Thymus (tissue), 11 donors: ENCODE results near the gene IRAG1. TPM values are rescaled to one million over a fixed set of nuclear protein-coding genes. Genes with fewer than 3 reads are reported as not detected.
"Not testable (repeated sequence)": the region's sequence is repeated elsewhere in the genome, so short reads cannot be mapped to it uniquely, and the experiment has no call there.

Experiments
- DNase-seq, 9 donors: peaks; one replicate each; pipeline ENCODE4 v3.0.0-alpha.2; 2013; ENCODE audit warnings: low spot score in 9 of 9, low read depth in 6 of 9, missing footprints in 1 of 9
- H3K27ac ChIP-seq, 2 donors: one replicate each; pipeline ENCODE4 v1.5.1; 2013; ENCODE audit warnings: control low read depth in 1 of 2, low read depth in 1 of 2, low read length in 1 of 2, mild to moderate bottlenecking in 1 of 2, moderate library complexity in 1 of 2
- H3K27me3 ChIP-seq, 2 donors: one replicate each; pipeline ENCODE4 v1.5.1; 2013; ENCODE audit warnings: low read length in 1 of 2; ENCODE audit not compliant: control insufficient read depth in 2 of 2, insufficient read depth in 1 of 2
- H3K36me3 ChIP-seq, 2 donors: one replicate each; pipeline ENCODE4 v1.5.1; 2013; ENCODE audit warnings: low read length in 1 of 2, mild to moderate bottlenecking in 1 of 2, moderate library complexity in 1 of 2; ENCODE audit not compliant: control insufficient read depth in 2 of 2, insufficient read depth in 2 of 2
- H3K4me1 ChIP-seq, 2 donors: one replicate each; pipeline ENCODE4 v1.5.1; 2013; ENCODE audit warnings: low read length in 2 of 2; ENCODE audit not compliant: control insufficient read depth in 2 of 2, insufficient read depth in 2 of 2
- H3K4me3 ChIP-seq, 2 donors: one replicate each; pipeline ENCODE4 v1.5.1; 2013; ENCODE audit warnings: low read length in 2 of 2, control low read depth in 1 of 2, mild to moderate bottlenecking in 1 of 2
- H3K9me3 ChIP-seq, 2 donors: one replicate each; pipeline ENCODE4 v1.5.1; 2013; ENCODE audit warnings: low read length in 1 of 2, mild to moderate bottlenecking in 1 of 2; ENCODE audit not compliant: control insufficient read depth in 2 of 2, insufficient read depth in 1 of 2
- WGBS: extraction: QIAGEN DNeasy Blood & Tissue Kit; methylation state at CpG from one replicate; pipeline ENCODE4 v1.1.7; 2013; 5-methylcytosine and 5-hydroxymethylcytosine counted together
- polyA plus RNA-seq: library from polyadenylated mRNA; stranded (reverse); fragments of 200-250 nt; gene quantifications from one replicate; pipeline ENCODE4 v1.2.3, GENCODE V29; 2013
- total RNA-seq: library from RNA; stranded (reverse); fragments of 120-200 nt; gene quantifications from one replicate; pipeline ENCODE4 v1.2.4, GENCODE V29; 2013
- donor health status: healthy.

IRAG1 gene
- total and polyA plus RNA-seq, 2 donors = 1.7 to 3.1 TPM

DNA sequence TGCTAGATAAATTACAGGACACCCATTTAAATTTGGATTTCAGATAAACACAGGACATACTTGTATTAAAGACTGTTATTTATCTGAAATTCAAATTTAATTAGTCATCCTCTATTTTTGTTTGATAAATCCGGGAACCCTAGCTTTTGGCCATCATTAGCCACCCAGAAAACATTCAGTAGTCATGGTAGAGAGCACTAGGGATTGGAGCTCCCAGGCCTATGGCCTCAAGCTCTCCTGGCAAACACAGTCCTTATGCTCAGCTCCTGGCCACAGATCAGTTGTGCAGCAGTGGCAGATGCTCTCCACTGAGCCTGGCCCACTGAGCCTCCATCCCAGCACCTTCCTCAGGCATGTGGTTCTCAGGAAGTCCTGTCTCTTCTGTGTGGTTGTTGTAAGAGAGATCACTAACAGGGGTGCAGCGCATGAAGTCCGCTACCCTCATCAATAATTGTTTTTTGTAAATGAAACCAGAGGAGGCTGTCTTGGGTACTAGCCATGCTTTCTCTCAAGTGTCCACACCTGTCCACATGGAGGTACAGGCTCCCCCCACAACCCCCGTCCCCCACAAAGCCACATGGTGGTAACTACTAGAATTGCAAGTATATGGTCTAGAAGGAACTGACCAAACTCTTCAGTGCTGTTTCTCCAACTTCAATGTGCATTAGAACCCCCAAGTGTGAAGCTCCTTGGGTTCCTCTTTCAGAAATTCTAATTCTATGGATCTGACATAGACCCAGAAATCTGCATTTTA is 1.1 kb upstream of the IRAG1 start:
- Histone ChIP-seq H3K27me3 (no peaks in the 10 kb centered on the region), H3K4me3 (no peak overlapping the region), H3K36me3 (no peaks in the 10 kb centered on the region), H3K27ac (no peak overlapping the region), H3K4me1 (peaks cover 3 to 33% of the 10 kb centered on the region in 2 donors), H3K9me3 (peaks cover 0 to 3% of the 10 kb centered on the region in 2 donors)
- DNase-seq = no peak
- WGBS = 96% methylated on average over 4 of the region's 4 CpGs

DNA sequence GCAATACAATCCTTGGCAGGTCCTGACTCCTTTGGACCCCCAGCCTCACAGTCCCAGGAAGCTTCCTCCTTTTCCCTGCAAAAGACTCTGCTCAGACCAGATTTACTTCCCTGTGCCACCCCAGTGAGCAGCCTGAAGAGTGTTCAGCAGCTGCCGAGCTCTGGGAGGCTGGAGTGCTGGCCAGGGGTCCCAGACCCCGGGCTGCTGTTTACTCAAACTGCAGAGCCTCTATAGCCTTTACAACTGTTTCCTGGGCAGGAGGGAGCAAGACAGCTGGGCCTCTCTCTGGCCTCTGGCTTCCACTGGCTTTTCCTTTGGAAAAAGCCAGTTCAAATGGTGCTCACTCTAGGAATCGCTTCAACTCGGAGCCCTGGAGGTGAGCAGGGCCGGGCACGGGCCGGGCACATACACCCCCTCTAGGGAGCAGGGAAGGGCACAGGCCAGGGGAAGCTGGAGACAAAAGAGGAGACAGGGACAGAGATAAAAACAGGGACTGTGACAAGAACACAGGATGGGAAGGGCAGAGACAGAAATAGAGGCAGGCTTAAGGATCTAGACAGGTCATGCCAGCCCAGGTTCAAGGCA is 932 bp downstream of the IRAG1 start:
- H3K27me3 ChIP-seq = no peaks in the 10 kb centered on the region
- no peaks in the 10 kb centered on the region for H3K9me3 ChIP-seq
- DNase-seq = no peak
- no peak overlapping the region for H3K27ac ChIP-seq
- peaks cover 3 to 33% of the 10 kb centered on the region in 2 donors for H3K4me1 ChIP-seq
- no peak overlapping the region for H3K4me3 ChIP-seq
- H3K36me3 ChIP-seq = no peaks in the 10 kb centered on the region
- 78% methylated on average over 7 of the region's 7 CpGs for WGBS

GRCh38 chr11:10688401-10688800 is 5.2 kb downstream of the IRAG1 start:
- no peaks in the 10 kb centered on the region for H3K27me3 ChIP-seq
- H3K4me1 ChIP-seq = peaks cover 3 to 12% of the 10 kb centered on the region in 2 donors
- H3K27ac ChIP-seq = no peak overlapping the region
- no peak overlapping the region for H3K4me3 ChIP-seq
- no peaks in the 10 kb centered on the region for H3K9me3 ChIP-seq
- no peaks in the 10 kb centered on the region for H3K36me3 ChIP-seq
- WGBS = 100% methylated on average over 2 of the region's 2 CpGs
- no peak for DNase-seq

GRCh38 chr11:10686311-10686710 is 7.2 kb downstream of the IRAG1 start:
- WGBS = 43% methylated on average over 1 of the region's 1 CpG
- Histone ChIP-seq H3K27ac (no peak overlapping the region), H3K9me3 (no peaks in the 10 kb centered on the region), H3K27me3 (no peaks in the 10 kb centered on the region), H3K4me3 (no peak overlapping the region), H3K36me3 (no peaks in the 10 kb centered on the region), H3K4me1 (no peaks in the 10 kb centered on the region)
- no peak for DNase-seq

GRCh38 chr11:10683429-10683828 is 10.1 kb downstream of the IRAG1 start:
- Histone ChIP-seq H3K4me3 (no peak overlapping the region), H3K27me3 (no peaks in the 10 kb centered on the region), H3K27ac (no peak overlapping the region), H3K9me3 (no peaks in the 10 kb centered on the region), H3K4me1 (no peaks in the 10 kb centered on the region), H3K36me3 (no peaks in the 10 kb centered on the region)
- DNase-seq = no peak
- 92% methylated on average over 1 of the region's 1 CpG for WGBS

- no peak for DNase-seq
- Histone ChIP-seq H3K4me1 (no peaks in the 10 kb centered on the region), H3K9me3 (no peaks in the 10 kb centered on the region), H3K27ac (no peak overlapping the region), H3K27me3 (no peaks in the 10 kb centered on the region), H3K36me3 (no peaks in the 10 kb centered on the region), H3K4me3 (no peak overlapping the region)
- 99% methylated on average over 3 of the region's 3 CpGs for whole genome bisulfite sequencing
Observed at GRCh38 chr11:10680956-10681487, 12.5 kb downstream of the IRAG1 start.

GRCh38 chr11:10680279-10680678 is 13.3 kb downstream of the IRAG1 start:
- H3K4me3 ChIP-seq, H3K4me1 ChIP-seq, H3K9me3 ChIP-seq, H3K27me3 ChIP-seq, H3K36me3 ChIP-seq, DNase-seq, H3K27ac ChIP-seq: not testable (repeated sequence)
- WGBS = 95% methylated on average over 1 of the region's 1 CpG

GRCh38 chr11:10679644-10680043 is 13.9 kb downstream of the IRAG1 start:
- Histone ChIP-seq H3K27ac (no peak overlapping the region), H3K36me3 (no peaks in the 10 kb centered on the region), H3K4me1 (peaks cover 0 to 9% of the 10 kb centered on the region in 2 donors), H3K27me3 (no peaks in the 10 kb centered on the region), H3K4me3 (no peak overlapping the region), H3K9me3 (no peaks in the 10 kb centered on the region)
- DNase-seq = no peak
- 79% methylated on average over 4 of the region's 4 CpGs for WGBS

DNA sequence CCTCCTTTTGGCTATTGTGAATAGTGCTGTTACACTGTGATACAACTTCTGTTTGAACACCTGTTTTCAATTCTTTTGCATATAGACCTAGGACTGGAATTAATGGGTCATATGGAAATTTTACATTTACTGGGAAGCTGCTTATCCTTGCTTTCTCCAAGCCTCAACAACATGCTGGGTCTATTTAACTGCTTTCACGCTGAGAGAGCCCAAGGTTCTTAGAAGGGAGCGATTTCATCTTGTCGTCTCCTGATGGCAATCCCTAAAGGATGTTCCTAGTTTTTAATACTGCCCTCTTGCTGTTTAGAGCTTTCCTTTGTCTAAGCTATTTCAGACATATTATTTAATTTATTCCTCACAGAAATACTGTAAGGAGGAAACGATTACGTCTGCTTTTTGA is 15.5 kb downstream of the IRAG1 start:
- Histone ChIP-seq H3K27ac (no peak overlapping the region), H3K27me3 (no peaks in the 10 kb centered on the region), H3K4me3 (no peak overlapping the region), H3K9me3 (no peaks in the 10 kb centered on the region), H3K4me1 (peaks cover 0 to 16% of the 10 kb centered on the region in 2 donors), H3K36me3 (no peaks in the 10 kb centered on the region)
- 85% methylated on average over 5 of the region's 5 CpGs for WGBS
- DNase-seq = no peak
